Measurements from ENCODE around the gene DDR1.
"Not testable (repeated sequence)": the region's sequence is repeated elsewhere in the genome, so short reads cannot be mapped to it uniquely, and the experiment has no call there.

The DDR1 gene

DNA sequence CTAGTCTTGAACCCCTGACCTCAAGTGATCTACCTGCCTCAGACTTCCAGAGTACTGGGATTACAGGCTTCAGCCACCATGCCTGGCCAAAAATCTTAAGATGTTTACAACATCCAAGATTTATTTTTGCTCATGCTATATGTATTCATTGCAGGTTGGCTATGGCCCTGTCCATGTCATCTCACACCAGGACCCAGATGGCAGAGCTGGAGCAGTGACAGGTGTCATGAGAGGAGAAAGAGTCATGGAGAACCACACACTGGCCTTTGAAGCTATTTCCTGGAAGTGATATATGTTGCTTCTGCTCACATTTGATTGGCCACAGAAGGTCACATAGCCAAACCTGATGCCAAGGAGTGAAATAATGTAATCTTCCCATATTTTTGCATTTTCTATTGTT is 13.8 kb upstream of the DDR1 start:
- FAIRE-seq (no peak), DNase-seq (ENCODE audit: insufficient read length, low spot score) (no peak)
- TF ChIP-seq, protein P1, sequence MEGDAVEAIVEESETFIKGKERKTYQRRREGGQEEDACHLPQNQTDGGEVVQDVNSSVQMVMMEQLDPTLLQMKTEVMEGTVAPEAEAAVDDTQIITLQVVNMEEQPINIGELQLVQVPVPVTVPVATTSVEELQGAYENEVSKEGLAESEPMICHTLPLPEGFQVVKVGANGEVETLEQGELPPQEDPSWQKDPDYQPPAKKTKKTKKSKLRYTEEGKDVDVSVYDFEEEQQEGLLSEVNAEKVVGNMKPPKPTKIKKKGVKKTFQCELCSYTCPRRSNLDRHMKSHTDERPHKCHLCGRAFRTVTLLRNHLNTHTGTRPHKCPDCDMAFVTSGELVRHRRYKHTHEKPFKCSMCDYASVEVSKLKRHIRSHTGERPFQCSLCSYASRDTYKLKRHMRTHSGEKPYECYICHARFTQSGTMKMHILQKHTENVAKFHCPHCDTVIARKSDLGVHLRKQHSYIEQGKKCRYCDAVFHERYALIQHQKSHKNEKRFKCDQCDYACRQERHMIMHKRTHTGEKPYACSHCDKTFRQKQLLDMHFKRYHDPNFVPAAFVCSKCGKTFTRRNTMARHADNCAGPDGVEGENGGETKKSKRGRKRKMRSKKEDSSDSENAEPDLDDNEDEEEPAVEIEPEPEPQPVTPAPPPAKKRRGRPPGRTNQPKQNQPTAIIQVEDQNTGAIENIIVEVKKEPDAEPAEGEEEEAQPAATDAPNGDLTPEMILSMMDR (IDR thresholded peaks at IDR 0.05; ENCODE audit: insufficient read depth, missing control alignments) = no peak

DNA sequence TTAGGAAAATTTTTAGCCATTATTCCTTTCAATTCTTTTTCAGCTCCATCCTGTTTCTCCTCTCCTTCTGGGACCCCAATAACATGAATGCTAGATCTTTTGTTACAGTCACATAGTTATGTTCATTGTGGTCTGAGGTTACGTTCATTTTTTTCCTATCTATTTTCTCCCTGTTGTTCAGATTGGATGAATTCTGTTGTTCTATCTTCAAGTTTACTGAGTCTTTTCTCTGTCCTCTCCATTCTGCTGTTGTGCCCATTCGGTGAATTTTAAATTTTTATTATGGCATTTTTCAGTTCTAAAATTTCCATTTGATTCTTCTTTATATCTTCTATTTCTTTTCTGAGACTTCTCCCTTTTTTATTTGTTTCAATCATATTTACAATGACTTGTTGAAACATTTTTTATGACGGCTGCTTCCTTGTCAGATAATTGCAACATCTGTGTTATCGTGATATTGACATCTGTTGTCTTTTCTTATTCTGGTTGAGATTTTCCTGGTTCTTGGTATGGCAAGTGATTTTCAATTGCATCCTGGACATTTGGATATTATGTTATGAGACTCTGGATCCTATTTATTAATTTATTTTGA is 12.6 kb upstream of the DDR1 start:
- no peak for FAIRE-seq
- TF ChIP-seq, protein P1 (IDR thresholded peaks at IDR 0.05; ENCODE audit: insufficient read depth, missing control alignments) = no peak
- DNase-seq (ENCODE audit: insufficient read length, low spot score) = no peak

DNA sequence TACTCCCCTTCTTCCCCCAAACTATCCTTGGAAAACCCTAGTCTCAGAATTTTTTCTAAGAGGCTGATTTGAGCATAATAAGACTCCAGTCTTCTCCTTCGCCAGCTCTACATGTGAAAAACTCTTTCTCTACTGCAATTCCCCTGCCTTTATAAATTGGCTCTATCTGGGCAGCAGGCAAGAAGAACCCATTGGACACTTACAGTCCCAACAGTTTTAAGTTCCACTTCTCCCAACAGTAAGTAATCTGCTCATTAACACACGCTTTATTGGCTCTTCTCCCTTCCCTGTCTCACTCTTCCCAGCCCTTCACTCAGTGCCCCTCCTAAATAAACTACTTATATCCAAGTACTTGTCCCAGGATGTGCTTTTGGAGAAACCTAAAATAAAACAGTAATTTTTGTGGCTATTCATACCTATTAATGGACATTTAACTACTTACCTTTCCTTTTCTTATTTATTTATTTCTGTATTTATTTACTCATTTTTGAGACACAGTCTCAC is 11.1 kb upstream of the DDR1 start:
- TF ChIP-seq, protein P1 (IDR thresholded peaks at IDR 0.05; ENCODE audit: insufficient read depth, missing control alignments) = no peak
- no peak for DNase-seq (ENCODE audit: insufficient read length, low spot score)
- no peak for FAIRE-seq

DNA sequence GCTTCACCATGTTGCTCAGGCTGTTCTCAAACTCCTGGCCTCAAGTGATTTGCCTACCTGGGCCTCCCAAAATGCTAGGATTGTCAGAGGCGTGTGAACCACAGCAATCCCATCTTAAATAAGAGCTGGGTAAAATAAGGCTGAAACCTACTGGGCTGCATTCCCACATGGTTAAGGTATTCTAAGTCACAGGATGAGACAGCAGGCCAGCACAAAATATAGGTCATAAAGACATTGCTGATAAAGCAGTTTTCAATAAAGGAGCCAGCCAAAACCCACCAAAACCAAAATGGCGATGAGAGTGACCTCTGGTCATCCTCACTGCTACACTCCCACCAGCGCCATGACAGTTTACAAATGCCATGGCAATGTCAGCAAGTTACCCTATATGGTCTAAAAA is 10.5 kb upstream of the DDR1 start:
- DNase-seq (ENCODE audit: insufficient read length, low spot score); FAIRE-seq: not testable (repeated sequence)

DNA sequence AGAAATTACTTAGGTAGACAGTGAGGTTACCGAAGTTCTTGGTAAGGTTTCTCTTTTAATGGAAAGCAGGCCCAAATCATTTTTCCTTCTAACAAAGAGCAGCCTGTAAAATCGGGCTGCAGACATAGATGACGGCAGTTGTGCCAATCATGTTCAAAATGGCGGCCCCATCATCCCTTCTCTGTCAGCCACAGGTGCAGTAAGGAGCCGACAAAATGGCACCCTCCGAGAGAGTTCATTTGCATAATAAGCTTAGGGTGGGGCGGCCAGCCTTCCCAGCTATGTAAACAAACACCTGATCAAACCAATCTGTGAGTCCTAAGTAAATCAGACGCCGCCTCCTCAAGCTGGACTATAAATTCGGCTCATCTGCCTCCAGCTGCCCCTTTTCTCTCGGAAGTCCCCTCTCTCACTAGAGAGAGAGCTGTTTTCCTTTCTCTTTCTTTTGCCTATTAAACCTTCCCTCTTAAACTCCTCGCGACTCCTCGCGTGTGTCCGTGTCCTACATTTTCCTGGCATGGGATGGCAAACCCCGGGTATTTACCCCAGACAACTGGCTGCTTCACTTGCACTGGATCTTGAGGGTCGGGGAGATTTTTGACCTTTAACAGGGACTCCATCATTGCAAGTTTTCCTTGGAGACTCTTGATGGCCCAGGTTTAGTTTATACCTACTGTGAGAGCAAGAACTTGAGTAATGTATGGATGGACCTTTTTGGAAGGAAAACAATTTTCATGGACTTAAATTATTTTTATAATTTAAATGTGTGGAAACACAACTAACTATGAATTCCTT is 8.9 kb upstream of the DDR1 start:
- TF ChIP-seq, protein P1 (IDR thresholded peaks at IDR 0.05; ENCODE audit: insufficient read depth, missing control alignments) = no peak
- FAIRE-seq (no peak), DNase-seq (ENCODE audit: insufficient read length, low spot score) (no peak)

DNA sequence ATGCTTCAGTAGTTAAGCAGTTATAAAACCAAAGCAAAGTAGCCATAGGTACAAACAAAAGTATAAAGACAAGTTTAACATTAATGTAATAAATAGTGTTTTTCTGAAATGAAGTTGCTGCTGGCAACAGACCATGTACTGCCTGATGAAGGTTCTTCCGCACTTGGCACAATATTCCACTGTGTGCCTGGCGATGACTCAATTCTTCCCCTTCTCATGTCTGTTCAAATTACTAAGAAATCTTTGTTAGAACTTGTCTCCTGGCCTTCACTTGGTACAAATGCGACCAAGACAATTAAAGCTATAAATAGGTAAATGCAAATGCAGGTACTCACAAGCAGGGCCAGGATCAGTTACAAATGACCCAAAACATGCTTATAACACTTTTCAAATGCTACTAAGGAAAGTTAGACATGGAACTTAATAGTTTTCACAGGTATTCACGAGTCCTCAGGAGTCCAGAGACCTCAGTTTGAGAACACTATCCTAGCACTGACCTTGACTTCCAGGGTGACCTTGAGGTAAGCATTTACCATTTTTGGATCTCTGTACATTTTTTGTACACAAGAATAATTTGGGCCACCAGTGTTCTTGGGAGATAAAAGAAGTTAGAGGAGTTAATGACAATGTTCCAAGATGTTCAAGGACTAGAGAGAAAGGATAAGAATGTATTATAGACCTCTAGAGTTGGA is 8.1 kb upstream of the DDR1 start:
- no peak for DNase-seq (ENCODE audit: insufficient read length, low spot score)
- no peak for FAIRE-seq
- TF ChIP-seq, protein P1 (IDR thresholded peaks at IDR 0.05; ENCODE audit: insufficient read depth, missing control alignments) = no peak

DNA sequence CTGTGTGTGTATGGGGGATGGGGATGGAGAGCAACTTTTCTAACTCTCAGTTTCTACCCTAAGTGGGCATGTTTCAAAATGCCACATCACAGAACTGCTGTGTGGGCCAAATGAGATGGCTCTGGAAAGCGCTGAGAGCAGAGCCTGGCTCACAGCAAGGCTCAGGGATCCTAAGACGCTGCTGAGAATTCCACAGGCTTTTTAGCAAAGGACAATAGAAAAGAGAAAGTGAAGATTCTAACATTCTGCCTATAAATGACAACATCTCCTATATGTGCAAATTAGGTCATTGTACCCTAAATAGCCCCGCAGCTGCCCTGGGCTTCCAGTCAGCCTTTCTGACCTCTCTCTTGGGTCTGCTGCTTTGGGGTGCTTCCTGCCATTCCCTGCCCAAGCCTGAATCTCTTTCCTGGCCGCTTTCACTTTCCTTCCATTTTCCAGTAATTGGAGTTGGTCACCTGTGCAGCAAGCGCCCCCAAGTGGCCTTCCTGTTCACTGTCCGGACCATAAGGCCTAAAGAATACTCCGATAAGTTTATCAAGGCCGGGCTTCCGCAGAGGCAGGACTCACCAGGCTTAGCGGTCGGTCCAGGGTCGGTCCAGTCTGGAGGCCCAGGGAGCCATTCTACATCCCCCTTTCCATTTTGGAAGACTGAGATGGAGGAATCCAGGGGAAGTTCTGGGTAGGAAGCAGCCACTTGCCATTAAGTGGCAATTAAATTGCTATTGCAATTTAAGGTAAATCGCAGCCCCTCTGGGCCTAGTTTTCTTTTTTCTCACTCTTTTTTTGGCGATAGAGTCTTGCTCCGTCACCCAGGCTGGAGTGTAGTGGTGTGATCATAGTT is 6.7 kb upstream of the DDR1 start:
- DNase-seq (ENCODE audit: insufficient read length, low spot score) (peak; percentile 72), FAIRE-seq (no peak)
- TF ChIP-seq, protein P1 (IDR thresholded peaks at IDR 0.05; ENCODE audit: insufficient read depth, missing control alignments) = peak; percentile 97

Data from D721Med (cell line).